GM21390 (cell line): Measurements from ENCODE around the gene ASB10.

Source experiments
- ATAC-seq: cut with Tn5 transposase; IDR thresholded peaks from one replicate; pipeline ENCODE4 v1.9.1; 2021; ENCODE audit not compliant: unreplicated experiment

The ASB10 gene

GRCh38 chr7:151167197-151167961 is 19.7 kb downstream of the ASB10 start, which contains the start of gene GBX1:
GBX1 (minus strand) TSS chr7:151167694; CDS start chr7:151167548, 146 bp downstream.
- no peak for ATAC-seq

- no peak for ATAC-seq
These were observed 20.3 kb downstream of the ASB10 start for GRCh38 chr7:151166629-151167196.

GRCh38 chr7:151161757-151162156 is 25.3 kb downstream of the ASB10 start:
- no peak for ATAC-seq

- no peak for ATAC-seq
These were observed 29.3 kb downstream of the ASB10 start for GRCh38 chr7:151157645-151158329.

GRCh38 chr7:151152643-151153513 is 34.2 kb downstream of the ASB10 start:
- no peak for ATAC-seq

GRCh38 chr7:151150388-151150787 is 36.7 kb downstream of the ASB10 start:
- ATAC-seq = no peak

- no peak for ATAC-seq
These were observed 38.5 kb downstream of the ASB10 start for GRCh38 chr7:151148319-151149259.

GRCh38 chr7:151146761-151147160 is 40.3 kb downstream of the ASB10 start:
- ATAC-seq = no peak

GRCh38 chr7:151144387-151144786 is 42.7 kb downstream of the ASB10 start:
- no peak for ATAC-seq

- no peak for ATAC-seq
These were observed 43.6 kb downstream of the ASB10 start for GRCh38 chr7:151143261-151144015.

GRCh38 chr7:151142686-151143040 is 44.4 kb downstream of the ASB10 start:
- ATAC-seq = no peak

- ATAC-seq = no peak
These were observed 45.0 kb downstream of the ASB10 start for GRCh38 chr7:151141855-151142685.

GRCh38 chr7:151141311-151141854 is 45.7 kb downstream of the ASB10 start:
- no peak for ATAC-seq

- ATAC-seq = no peak
These were observed 46.2 kb downstream of the ASB10 start for GRCh38 chr7:151140826-151141225.

- no peak for ATAC-seq
These were observed 47.3 kb downstream of the ASB10 start for GRCh38 chr7:151139791-151140190.

- ATAC-seq = no peak
These were observed 47.8 kb downstream of the ASB10 start for GRCh38 chr7:151139071-151139790.

- ATAC-seq = no peak
These were observed 48.7 kb downstream of the ASB10 start for GRCh38 chr7:151138153-151138851.
